Measurements from ENCODE around the gene SFSWAP. TPM values are rescaled to one million over a fixed set of nuclear protein-coding genes. Genes with fewer than 3 reads are reported as not detected.

Gene SFSWAP
- total RNA-seq, 1 experiment from 2014 or later = 68.8 TPM

DNA sequence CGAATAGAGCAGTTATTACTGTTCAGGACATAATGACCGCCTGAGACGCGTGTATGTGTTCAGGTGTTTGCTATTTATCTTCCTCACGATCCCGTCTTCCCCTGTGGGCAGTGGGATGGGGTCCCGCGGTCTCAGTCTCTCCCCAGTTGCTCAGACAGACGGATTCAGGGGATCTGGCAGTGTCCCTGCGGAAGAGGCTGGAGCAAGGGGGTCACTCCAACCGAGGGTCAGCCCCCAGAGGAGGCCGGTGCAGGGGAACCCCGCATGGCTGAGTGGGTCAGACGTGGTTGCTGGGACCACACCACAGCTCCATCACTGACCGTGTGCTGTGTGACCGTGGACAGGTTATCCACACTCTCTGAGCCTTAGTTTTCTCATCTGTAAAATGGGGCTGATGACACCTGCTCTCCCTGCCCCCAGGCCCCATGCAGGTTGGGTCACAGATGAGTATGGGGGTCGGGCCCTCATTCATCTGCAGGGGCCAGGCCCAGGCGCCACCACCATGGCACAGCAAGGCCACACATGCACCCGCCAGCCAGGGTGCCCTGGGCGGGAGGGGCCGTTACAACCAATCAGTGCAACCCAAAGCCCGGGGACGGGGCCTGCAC, 122.5 kb downstream of the SFSWAP start:
- Mint-ChIP-seq H3K27ac (ENCODE audit: low read depth, unreplicated experiment) (no peak overlapping the region), H3K4me3 (ENCODE audit: unreplicated experiment) (no peak overlapping the region), H3K36me3 (ENCODE audit: insufficient read depth, unreplicated experiment) (no peaks in the 10 kb centered on the region), H3K4me1 (ENCODE audit: insufficient read depth, unreplicated experiment) (no peaks in the 10 kb centered on the region), H3K9me3 (ENCODE audit: unreplicated experiment) (no peaks in the 10 kb centered on the region), H3K27me3 (ENCODE audit: insufficient read depth, unreplicated experiment) (no peaks in the 10 kb centered on the region)
- ChIA-PET CTCF (interaction anchor here (1.0 kb wide), 1 partner anchor 53 kb away, joined by 4 read pairs; no protein-coding TSS in a partner anchor), POLR2A (no interaction called here)
- BruUV-seq (replicated peaks) = no TSS peak
- peak; percentile 26 for TF ChIP-seq CTCF (IDR thresholded peaks at IDR 0.05; ENCODE audit: unreplicated experiment)
- intact Hi-C loops (cut with micrococcal nuclease) = loop anchor here (5.0 kb wide), 1 partner anchor 916 kb away; no protein-coding TSS in a partner anchor
- no peak for DNase-seq (ENCODE audit: unreplicated experiment)

DNA sequence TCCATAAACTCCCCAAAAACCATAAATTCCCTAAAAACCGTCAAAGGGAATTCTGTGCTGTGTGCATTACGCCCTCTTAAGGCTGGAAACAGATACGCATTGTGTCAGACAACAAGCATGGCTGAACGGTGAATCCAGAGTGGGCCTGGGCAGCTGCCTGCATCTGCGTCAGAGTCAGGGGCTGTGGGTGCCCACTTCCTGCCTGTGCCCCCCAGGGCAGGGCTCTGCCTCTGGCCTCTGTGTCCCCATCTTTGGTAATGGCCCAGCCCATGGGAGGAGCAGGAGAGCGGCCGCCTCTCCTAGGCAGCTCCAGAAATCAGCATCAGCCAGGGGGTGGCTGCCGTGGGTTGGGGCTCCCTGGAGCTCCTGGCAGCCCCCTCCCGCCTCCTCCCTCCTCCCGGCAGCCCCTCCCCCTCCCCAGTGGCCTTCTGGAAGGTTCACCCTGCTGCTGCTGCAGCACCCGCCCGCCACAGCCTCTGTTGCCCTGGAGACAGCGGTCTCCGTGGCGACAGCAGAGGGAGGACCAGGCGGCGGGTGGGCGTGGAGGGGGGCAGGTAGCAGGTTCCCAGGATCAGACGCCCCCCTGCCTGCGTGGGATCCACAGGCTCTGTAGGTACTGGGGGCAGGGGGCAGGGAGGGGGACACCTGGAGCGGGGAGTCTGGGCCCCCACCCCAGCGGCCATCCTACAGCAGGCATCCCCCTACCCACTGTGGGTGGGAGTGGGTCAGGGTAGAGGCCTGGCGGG, 123.2 kb downstream of the SFSWAP start:
- H3K4me1 Mint-ChIP-seq (ENCODE audit: insufficient read depth, unreplicated experiment) = no peaks in the 10 kb centered on the region
- intact Hi-C loops (cut with micrococcal nuclease) = loop anchor here (5.0 kb wide), 1 partner anchor 917 kb away; no protein-coding TSS in a partner anchor
- H3K4me3 Mint-ChIP-seq (ENCODE audit: unreplicated experiment) = no peak overlapping the region
- no peaks in the 10 kb centered on the region for H3K36me3 Mint-ChIP-seq (ENCODE audit: insufficient read depth, unreplicated experiment)
- peak; percentile 1 for TF ChIP-seq CTCF (IDR thresholded peaks at IDR 0.05; ENCODE audit: unreplicated experiment)
- POLR2A ChIA-PET = no interaction called here
- BruUV-seq (replicated peaks) = no TSS peak
- no peaks in the 10 kb centered on the region for H3K9me3 Mint-ChIP-seq (ENCODE audit: unreplicated experiment)
- no peak overlapping the region for H3K27ac Mint-ChIP-seq (ENCODE audit: low read depth, unreplicated experiment)
- peak; percentile 28 for DNase-seq (ENCODE audit: unreplicated experiment)
- CTCF ChIA-PET = interaction anchor here (0.6 to 1.0 kb wide), 2 partner anchors 53 to 115 kb away, joined by 3 to 4 read pairs; partner anchors contain the start of gene EP400
- no peaks in the 10 kb centered on the region for H3K27me3 Mint-ChIP-seq (ENCODE audit: insufficient read depth, unreplicated experiment)

- no peak overlapping the region for H3K4me3 Mint-ChIP-seq (ENCODE audit: unreplicated experiment)
- intact Hi-C loops (cut with micrococcal nuclease) = loop anchor here (5.0 kb wide), 1 partner anchor 918 kb away; no protein-coding TSS in a partner anchor
- no peaks in the 10 kb centered on the region for H3K4me1 Mint-ChIP-seq (ENCODE audit: insufficient read depth, unreplicated experiment)
- no TSS peak for BruUV-seq (replicated peaks)
- no peak for TF ChIP-seq CTCF (IDR thresholded peaks at IDR 0.05; ENCODE audit: unreplicated experiment)
- no peaks in the 10 kb centered on the region for H3K9me3 Mint-ChIP-seq (ENCODE audit: unreplicated experiment)
- no peaks in the 10 kb centered on the region for H3K36me3 Mint-ChIP-seq (ENCODE audit: insufficient read depth, unreplicated experiment)
- no peak for DNase-seq (ENCODE audit: unreplicated experiment)
- H3K27ac Mint-ChIP-seq (ENCODE audit: low read depth, unreplicated experiment) = no peak overlapping the region
- no peaks in the 10 kb centered on the region for H3K27me3 Mint-ChIP-seq (ENCODE audit: insufficient read depth, unreplicated experiment)
- POLR2A ChIA-PET = interaction anchor here (0.6 kb wide), 1 partner anchor 55 kb away, joined by 3 read pairs; no protein-coding TSS in a partner anchor
- CTCF ChIA-PET = interaction anchor here (0.6 to 2.3 kb wide), 11 partner anchors 19 to 124 kb away, joined by 3 to 9 read pairs (median 4); no protein-coding TSS in a partner anchor
Measured at GRCh38 chr12:131834798-131835615, 124.1 kb downstream of the SFSWAP start.

Data from MCF 10A (cell line).